Measurements from ENCODE around the gene UACA. TPM values are rescaled to one million over a fixed set of nuclear protein-coding genes. Genes with fewer than 3 reads are reported as not detected.
A peak's percentile ranks its signal among the peaks of the same experiment; 100 is the strongest.

Gene UACA
- total RNA-seq, 2 donors from 2014 or later = 22.4 to 27.2 TPM

- Histone ChIP-seq H3K27me3 (no peaks in the 10 kb centered on the region), H3K4me1 (peaks cover 14% of the 10 kb centered on the region), H3K27ac (no peak overlapping the region), H3K9me3 (no peaks in the 10 kb centered on the region), H3K4me3 (no peak overlapping the region), H3K36me3 (replicated peaks in 1 of 2; ENCODE audit: insufficient read depth in 1 of 2, low read depth in 2 of 2) (no peaks in the 10 kb centered on the region)
- intact Hi-C loops (cut with DNase I) = no loop called here
- no peak for DNase-seq
- WGBS, 2 donors = 86 to 92% methylated on average over 5 of the region's 5 CpGs
- ATAC-seq = no peak
- TF ChIP-seq CTCF (IDR thresholded peaks at IDR 0.05) (no peak), POLR2A (IDR thresholded peaks at IDR 0.05) (no peak)
Observed at GRCh38 chr15:70704731-70705130, 58.6 kb downstream of the UACA start.

- Histone ChIP-seq H3K9me3 (no peaks in the 10 kb centered on the region), H3K4me3 (no peak overlapping the region), H3K36me3 (replicated peaks in 1 of 2; ENCODE audit: insufficient read depth in 1 of 2, low read depth in 2 of 2) (no peaks in the 10 kb centered on the region), H3K27ac (no peak overlapping the region), H3K27me3 (no peaks in the 10 kb centered on the region), H3K4me1 (peaks cover 19% of the 10 kb centered on the region)
- 72 to 75% methylated on average over 2 of the region's 2 CpGs for WGBS, 2 donors
- intact Hi-C loops (cut with DNase I) = no loop called here
- no peak for TF ChIP-seq POLR2A (IDR thresholded peaks at IDR 0.05)
- no peak for TF ChIP-seq CTCF (IDR thresholded peaks at IDR 0.05)
- DNase-seq (no peak), ATAC-seq (no peak)
Observed at GRCh38 chr15:70704166-70704565, 59.2 kb downstream of the UACA start.

GRCh38 chr15:70703096-70703878 lies 60.1 kb downstream of the UACA start:
- Histone ChIP-seq H3K36me3 (replicated peaks in 1 of 2; ENCODE audit: insufficient read depth in 1 of 2, low read depth in 2 of 2) (no peaks in the 10 kb centered on the region), H3K4me3 (no peak overlapping the region), H3K27ac (peak overlapping the region in 2 of 4 donors; percentile 27 to 53), H3K4me1 (peaks cover 28% of the 10 kb centered on the region), H3K27me3 (no peaks in the 10 kb centered on the region), H3K9me3 (no peaks in the 10 kb centered on the region)
- WGBS, 2 donors = 65 to 72% methylated on average over 7 of the region's 7 CpGs
- DNase-seq (no peak), ATAC-seq (no peak)
- no peak for TF ChIP-seq CTCF (IDR thresholded peaks at IDR 0.05)
- TF ChIP-seq POLR2A (IDR thresholded peaks at IDR 0.05) = no peak
- intact Hi-C loops (cut with DNase I) = no loop called here

- 58 to 66% methylated on average over 2 of the region's 2 CpGs for WGBS, 2 donors
- Histone ChIP-seq H3K27ac (peak overlapping the region in 3 of 4 donors; percentile 0 to 53 (median 27)), H3K4me3 (no peak overlapping the region), H3K27me3 (no peaks in the 10 kb centered on the region), H3K9me3 (no peaks in the 10 kb centered on the region), H3K4me1 (peaks cover 35% of the 10 kb centered on the region), H3K36me3 (replicated peaks in 1 of 2; ENCODE audit: insufficient read depth in 1 of 2, low read depth in 2 of 2) (no peaks in the 10 kb centered on the region)
- ATAC-seq = no peak
- DNase-seq = no peak
- intact Hi-C loops (cut with DNase I) = no loop called here
- no peak for TF ChIP-seq POLR2A (IDR thresholded peaks at IDR 0.05)
- TF ChIP-seq CTCF (IDR thresholded peaks at IDR 0.05) = no peak
Observed at GRCh38 chr15:70702584-70702983, 60.8 kb downstream of the UACA start.

Measured in body of pancreas (tissue), 4 donors.